Measurements from ENCODE around the gene ABCC3.

- TF ChIP-seq, protein P1, sequence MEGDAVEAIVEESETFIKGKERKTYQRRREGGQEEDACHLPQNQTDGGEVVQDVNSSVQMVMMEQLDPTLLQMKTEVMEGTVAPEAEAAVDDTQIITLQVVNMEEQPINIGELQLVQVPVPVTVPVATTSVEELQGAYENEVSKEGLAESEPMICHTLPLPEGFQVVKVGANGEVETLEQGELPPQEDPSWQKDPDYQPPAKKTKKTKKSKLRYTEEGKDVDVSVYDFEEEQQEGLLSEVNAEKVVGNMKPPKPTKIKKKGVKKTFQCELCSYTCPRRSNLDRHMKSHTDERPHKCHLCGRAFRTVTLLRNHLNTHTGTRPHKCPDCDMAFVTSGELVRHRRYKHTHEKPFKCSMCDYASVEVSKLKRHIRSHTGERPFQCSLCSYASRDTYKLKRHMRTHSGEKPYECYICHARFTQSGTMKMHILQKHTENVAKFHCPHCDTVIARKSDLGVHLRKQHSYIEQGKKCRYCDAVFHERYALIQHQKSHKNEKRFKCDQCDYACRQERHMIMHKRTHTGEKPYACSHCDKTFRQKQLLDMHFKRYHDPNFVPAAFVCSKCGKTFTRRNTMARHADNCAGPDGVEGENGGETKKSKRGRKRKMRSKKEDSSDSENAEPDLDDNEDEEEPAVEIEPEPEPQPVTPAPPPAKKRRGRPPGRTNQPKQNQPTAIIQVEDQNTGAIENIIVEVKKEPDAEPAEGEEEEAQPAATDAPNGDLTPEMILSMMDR (conservative IDR thresholded peaks at IDR 0.05), result no peak
- no peak for TF ChIP-seq ZFX (IDR thresholded peaks at IDR 0.05)
Measured at GRCh38 chr17:50668025-50668837, 33.5 kb downstream of the ABCC3 start.
